Subcutaneous adipose tissue (tissue), 4 donors: Measurements from ENCODE around the gene NGFR. TPM values are rescaled to one million over a fixed set of nuclear protein-coding genes. Genes with fewer than 3 reads are reported as not detected.

Experiments used
- CTCF ChIP-seq: fragments of 450-650 bp; IDR thresholded peaks from one replicate; pipeline ENCODE4 v1.5.1; 2016; ENCODE audit warnings: low read depth, mild to moderate bottlenecking, control low read depth, antibody characterized with exemption, moderate library complexity
- total RNA-seq, 4 donors: library from RNA; depleted of rRNA; stranded (reverse); fragments of >200 nt; gene quantifications; one replicate each; pipeline ENCODE4 v1.1.0, GENCODE V29; 2016

NGFR gene
- total RNA-seq, 4 donors from 2014 or later = 0.51 to 2.8 (median 1.9) TPM

GRCh38 chr17:49549691-49550678 lies 54.9 kb downstream of the NGFR start:
- no peak for TF ChIP-seq CTCF

- TF ChIP-seq CTCF = no peak
Observed at GRCh38 chr17:49551221-49552069, 56.4 kb downstream of the NGFR start.

GRCh38 chr17:49552070-49552751 lies 57.1 kb downstream of the NGFR start:
- TF ChIP-seq CTCF = no peak

GRCh38 chr17:49553676-49554335 lies 58.7 kb downstream of the NGFR start:
- TF ChIP-seq CTCF = no peak

GRCh38 chr17:49554694-49555494 lies 59.8 kb downstream of the NGFR start:
- TF ChIP-seq CTCF = no peak

- TF ChIP-seq CTCF = no peak
Observed at GRCh38 chr17:49555495-49556222, 60.6 kb downstream of the NGFR start.
